ENCODE results near the gene SPATA45.
A peak's percentile ranks its signal among the peaks of the same experiment; 100 is the strongest.

Gene SPATA45

GRCh38 chr1:212783976-212784375 lies 63.5 kb downstream of the SPATA45 start:
- no peak for FAIRE-seq
- DNase-seq (ENCODE audit: insufficient read length, low spot score) = no peak

DNA sequence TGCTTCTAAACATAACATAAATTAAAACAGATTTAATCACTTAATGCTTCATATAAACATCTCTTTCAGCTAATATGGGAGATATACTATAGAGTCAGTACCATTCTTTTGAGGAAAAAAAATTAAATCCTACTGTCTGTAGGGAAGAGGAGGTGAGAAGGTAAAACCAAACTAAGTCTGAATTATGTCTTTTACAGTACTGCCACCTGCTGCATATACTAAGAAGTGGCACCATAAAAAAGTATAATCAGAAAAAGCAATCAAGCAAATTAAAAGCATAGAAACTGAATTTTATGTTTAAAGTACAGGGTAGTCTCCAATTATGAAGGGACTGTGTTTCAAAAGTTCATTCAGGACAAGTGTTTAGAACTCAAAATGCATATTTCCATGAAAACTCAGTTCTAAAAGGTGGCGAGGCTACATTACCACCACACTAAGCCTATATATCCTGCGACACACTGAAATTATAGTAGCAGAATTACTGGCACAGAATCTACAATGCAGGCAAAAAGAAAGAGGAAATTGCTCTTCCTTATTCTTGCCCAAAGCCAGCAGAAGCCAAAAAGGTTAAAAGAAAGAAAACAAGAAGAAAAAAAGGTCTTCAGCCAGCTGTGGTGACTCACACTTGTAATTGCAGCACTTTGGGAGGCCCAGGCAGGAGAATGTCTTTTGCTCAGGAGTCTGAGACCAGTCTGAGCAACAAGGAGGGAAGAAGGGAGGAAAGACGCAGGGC lies 64.9 kb downstream of the SPATA45 start:
- FAIRE-seq (no peak), DNase-seq (ENCODE audit: insufficient read length, low spot score) (peak; percentile 25)

GRCh38 chr1:212781225-212781624 lies 66.2 kb downstream of the SPATA45 start:
- FAIRE-seq = no peak
- DNase-seq (ENCODE audit: insufficient read length, low spot score) = no peak

DNA sequence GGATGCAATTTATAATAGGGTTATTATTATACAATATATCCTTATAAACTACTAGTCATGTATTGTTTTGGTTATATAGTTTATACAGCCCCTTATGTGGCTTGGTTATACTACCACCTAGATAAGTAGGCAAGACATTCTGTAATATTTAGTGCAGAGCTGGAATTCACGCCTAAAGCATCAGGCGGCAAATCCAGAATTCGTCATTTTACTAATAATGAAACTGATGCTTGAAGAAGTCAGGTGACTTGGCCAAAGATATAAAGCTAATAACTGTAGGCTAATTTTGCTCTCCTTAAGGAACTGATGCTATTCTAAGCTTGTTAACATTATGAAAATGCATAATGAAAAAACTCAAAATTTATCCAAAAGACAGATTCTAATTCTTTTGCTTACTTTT lies 66.7 kb downstream of the SPATA45 start:
- no peak for DNase-seq (ENCODE audit: insufficient read length, low spot score)
- no peak for FAIRE-seq
